H1 (cell line): ENCODE results near the gene JPT2. TPM values are rescaled to one million over a fixed set of nuclear protein-coding genes. Genes with fewer than 3 reads are reported as not detected.

Experiments
- CTCF ChIA-PET: fragments of 300-600 bp; sonication (Branson Sonifier 250); formaldehyde crosslinking; loops from one replicate; lab custom pipeline; 2021; ENCODE audit not compliant: partially characterized antibody; lab: Charles Lee
- POLR2A ChIA-PET: fragments of 300-600 bp; sonication (Branson Sonifier 250); formaldehyde crosslinking; loops from one replicate; lab custom pipeline; 2021; ENCODE audit warnings: inconsistent platforms; ENCODE audit not compliant: partially characterized antibody; lab: Charles Lee
- DNase-seq, 2 experiments: peaks; one replicate each; pipeline versions ENCODE4 v3.0.0 to v3.0.0-alpha.2; 2010 to 2022; ENCODE audit warnings: low spot score in 2 of 2, low read depth in 1 of 2, mixed read lengths in 1 of 2
- FAIRE-seq: peaks from 2 replicates; lab custom pipeline; 2011; peaks lifted over from hg19 to GRCh38; lab: Jason Lieb, UNC
- H2AFZ ChIP-seq: 2 replicates; pipeline ENCODE4 v1.8.1; 2012; ENCODE audit warnings: low read length, inconsistent platforms
- H2AK5ac ChIP-seq: 2 replicates; pipeline ENCODE4 v1.6.1; 2013; ENCODE audit warnings: low read depth, low read length
- H2BK120ac ChIP-seq: replicated peaks from 2 replicates; pipeline ENCODE3; 2013; ENCODE audit warnings: low read depth, low read length, inconsistent platforms
- H2BK12ac ChIP-seq: 2 replicates; pipeline ENCODE4 v1.6.1; 2013; ENCODE audit warnings: low read depth, low read length
- H2BK15ac ChIP-seq: 2 replicates; pipeline ENCODE4 v1.6.1; 2013; ENCODE audit warnings: low read length
- H2BK20ac ChIP-seq: 2 replicates; pipeline ENCODE4 v1.6.1; 2013; ENCODE audit warnings: low read length
- H2BK5ac ChIP-seq: 2 replicates; pipeline ENCODE4 v1.6.1; 2013; ENCODE audit warnings: low read depth, low read length
- H3K14ac ChIP-seq: 2 replicates; pipeline ENCODE4 v1.6.1; 2013; ENCODE audit warnings: inconsistent platforms; ENCODE audit not compliant: insufficient read length
- H3K18ac ChIP-seq: 2 replicates; pipeline ENCODE4 v1.6.1; 2013; ENCODE audit warnings: low read length; ENCODE audit errors: extremely low read depth
- H3K23ac ChIP-seq: 2 replicates; pipeline ENCODE4 v1.6.1; 2013; ENCODE audit warnings: inconsistent platforms; ENCODE audit not compliant: insufficient read length
- H3K23me2 ChIP-seq: 2 replicates; pipeline ENCODE4 v1.6.1; 2013; ENCODE audit warnings: low read depth, low read length
- H3K27ac ChIP-seq: 2 replicates; pipeline ENCODE4 v1.6.1; 2011; ENCODE audit warnings: low read depth, low read length, inconsistent platforms
- H3K27me3 ChIP-seq, 4 experiments: replicated peaks in 1 of 4; 1 replicate in 1 of 4; 2 replicates in 3 of 4; pipeline versions ENCODE4 v1.6.1 to v1.8.1; 2011 to 2013; ENCODE audit warnings: low read length in 3 of 4, mild to moderate bottlenecking in 3 of 4, inconsistent platforms in 2 of 4, mixed read lengths in 2 of 4, moderate library complexity in 1 of 4; ENCODE audit not compliant: control insufficient read depth in 3 of 4, insufficient read depth in 3 of 4; ENCODE audit errors: extremely low read depth in 1 of 4
- H3K36me3 ChIP-seq, 4 experiments: 2 replicates each; pipeline versions ENCODE4 v1.6.1 to v1.8.1; 2011 to 2013; ENCODE audit warnings: mild to moderate bottlenecking in 4 of 4, low read length in 3 of 4, moderate library complexity in 2 of 4, control low read depth in 1 of 4, inconsistent platforms in 1 of 4; ENCODE audit not compliant: insufficient read depth in 4 of 4, control insufficient read depth in 2 of 4
- H3K4ac ChIP-seq: replicated peaks from 2 replicates; pipeline ENCODE3; 2013; ENCODE audit warnings: low read length, low read depth, mixed read lengths, inconsistent platforms; ENCODE audit not compliant: insufficient read length
- H3K4me1 ChIP-seq, 4 experiments: replicated peaks in 1 of 4; 1 replicate in 1 of 4; 2 replicates in 3 of 4; pipeline versions ENCODE4 v1.6.1 to v1.8.1; 2011 to 2013; ENCODE audit warnings: low read length in 3 of 4, inconsistent platforms in 2 of 4, mixed read lengths in 1 of 4; ENCODE audit not compliant: insufficient read depth in 4 of 4, control insufficient read depth in 3 of 4
- H3K4me2 ChIP-seq, 2 experiments: 2 replicates each; pipeline versions ENCODE4 v1.6.1 to v1.8.1; 2011 to 2013; ENCODE audit warnings: low read depth in 2 of 2, low read length in 2 of 2, control low read depth in 1 of 2, inconsistent platforms in 1 of 2, mild to moderate bottlenecking in 1 of 2; ENCODE audit not compliant: insufficient read depth in 1 of 2
- H3K4me3 ChIP-seq, 4 experiments: fragments of 200-600, 300-600 bp in 1 of 4; sonication (generic), shearing (Covaris generic), sonication (Bioruptor Twin) in 1 of 4; 2 replicates each; pipeline versions ENCODE4 v1.5.1 to v1.8.1; 2011 to 2016; ENCODE audit warnings: low read length in 4 of 4, low read depth in 3 of 4, control low read depth in 2 of 4, inconsistent platforms in 2 of 4, mild to moderate bottlenecking in 2 of 4, mixed read lengths in 1 of 4, moderate library complexity in 1 of 4; ENCODE audit not compliant: insufficient read depth in 2 of 4; ENCODE audit errors: extremely low read depth in 1 of 4
- H3K56ac ChIP-seq: replicated peaks from 2 replicates; pipeline ENCODE3; 2013; ENCODE audit warnings: low read depth, mild to moderate bottlenecking, mixed read lengths, low read length, inconsistent platforms; ENCODE audit not compliant: insufficient read length
- H3K79me1 ChIP-seq: 2 replicates; pipeline ENCODE4 v1.6.1; 2013; ENCODE audit warnings: low read depth, low read length, control low read depth
- H3K79me2 ChIP-seq, 2 experiments: 2 replicates each; pipeline versions ENCODE4 v1.6.1 to v1.8.1; 2012 to 2013; ENCODE audit warnings: low read length in 2 of 2, mild to moderate bottlenecking in 2 of 2, inconsistent platforms in 1 of 2; ENCODE audit not compliant: insufficient read depth in 2 of 2, control insufficient read depth in 1 of 2
- H3K9ac ChIP-seq, 4 experiments: replicated peaks in 1 of 4; 1 replicate in 1 of 4; 2 replicates in 3 of 4; pipeline versions ENCODE4 v1.6.1 to v1.8.1; 2011 to 2013; ENCODE audit warnings: low read depth in 3 of 4, low read length in 3 of 4, control low read depth in 2 of 4, mild to moderate bottlenecking in 2 of 4, moderate library complexity in 2 of 4, inconsistent platforms in 1 of 4; ENCODE audit errors: extremely low read depth in 1 of 4
- H3K9me3 ChIP-seq, 2 experiments: 2 replicates each; pipeline versions ENCODE4 v1.6.1 to v1.8.1; 2012 to 2013; ENCODE audit warnings: mild to moderate bottlenecking in 2 of 2, moderate library complexity in 2 of 2, control low read depth in 1 of 2, inconsistent platforms in 1 of 2, low read depth in 1 of 2, low read length in 1 of 2, mixed read lengths in 1 of 2; ENCODE audit not compliant: insufficient read depth in 2 of 2
- H4K20me1 ChIP-seq, 2 experiments: replicated peaks in 1 of 2; 2 replicates each; pipeline versions ENCODE3 to v1.8.1; 2011 to 2013; ENCODE audit warnings: inconsistent platforms in 2 of 2, low read length in 2 of 2, mild to moderate bottlenecking in 1 of 2; ENCODE audit not compliant: insufficient read depth in 2 of 2, control insufficient read depth in 1 of 2
- H4K5ac ChIP-seq: 2 replicates; pipeline ENCODE4 v1.6.1; 2013; ENCODE audit warnings: low read length, low read depth, mixed read lengths, inconsistent platforms; ENCODE audit not compliant: insufficient read length
- H4K8ac ChIP-seq: 2 replicates; pipeline ENCODE4 v1.8.0; 2013; ENCODE audit warnings: mild to moderate bottlenecking, moderate library complexity, low read length, inconsistent platforms; ENCODE audit not compliant: insufficient read depth; ENCODE audit errors: extremely low read depth
- H4K91ac ChIP-seq: replicated peaks from 2 replicates; pipeline ENCODE3; 2013; ENCODE audit warnings: low read length, mixed read lengths, inconsistent platforms; ENCODE audit not compliant: insufficient read length
- ATF3 ChIP-seq: IDR thresholded peaks from 2 replicates; pipeline ENCODE4 v1.6.1; 2011; ENCODE audit warnings: low read depth, mild to moderate bottlenecking, low read length; ENCODE audit not compliant: insufficient read depth
- BCL11A ChIP-seq, 2 experiments: IDR thresholded peaks; one replicate each; pipeline ENCODE4 v1.6.1; 2011; ENCODE audit warnings: low read depth in 2 of 2, low read length in 2 of 2, mild to moderate bottlenecking in 2 of 2
- CBX8 ChIP-seq: fragments of 300-800, 300-1000 bp; sonication (generic); IDR thresholded peaks from 2 replicates; pipeline ENCODE4 v1.7.1; 2016; ENCODE audit warnings: low read depth, low read length, borderline replicate concordance
- EZH2 ChIP-seq: fragments of 200-600 bp; sonication (generic); IDR thresholded peaks from 2 replicates; pipeline ENCODE4 v1.7.1; 2012; ENCODE audit warnings: low read depth, mild to moderate bottlenecking, moderate library complexity, low read length, inconsistent platforms; ENCODE audit not compliant: severe bottlenecking
- MAFK ChIP-seq: IDR thresholded peaks from 2 replicates; pipeline ENCODE4 v1.6.1; 2012; ENCODE audit warnings: low read depth, mild to moderate bottlenecking, improper control_type of control experiment, low read length
- NANOG ChIP-seq: IDR thresholded peaks from 2 replicates; pipeline ENCODE4 v1.6.1; 2011; ENCODE audit warnings: low read length, low read depth, mild to moderate bottlenecking, inconsistent platforms; ENCODE audit not compliant: insufficient read depth, poor library complexity, severe bottlenecking
- NRF1 ChIP-seq: IDR thresholded peaks from 2 replicates; pipeline ENCODE4 v1.6.1; 2011; ENCODE audit warnings: mild to moderate bottlenecking, low read depth, low read length, improper control_type of control experiment
- RAD21 ChIP-seq, 2 experiments: IDR thresholded peaks in 1 of 2; conservative IDR thresholded peaks in 1 of 2; 2 replicates each; pipeline ENCODE4 v1.6.1; 2011; ENCODE audit warnings: low read depth in 2 of 2, low read length in 2 of 2, improper control_type of control experiment in 1 of 2, inconsistent platforms in 1 of 2, mild to moderate bottlenecking in 1 of 2, moderate library complexity in 1 of 2
- RFX5 ChIP-seq: IDR thresholded peaks from 2 replicates; pipeline ENCODE4 v1.6.1; 2011; ENCODE audit warnings: low read depth, low read length, improper control_type of control experiment, borderline replicate concordance
- RNF2 ChIP-seq: fragments of 200-900, 300-1000 bp; sonication (generic); IDR thresholded peaks from 2 replicates; pipeline ENCODE4 v1.7.1; 2016; ENCODE audit warnings: borderline replicate concordance, low read depth, mild to moderate bottlenecking, antibody characterized with exemption, low read length; ENCODE audit not compliant: poor library complexity, severe bottlenecking; ENCODE audit errors: missing control alignments
- SP4 ChIP-seq: IDR thresholded peaks from 2 replicates; pipeline ENCODE4 v1.6.1; 2012; ENCODE audit warnings: low read length, inconsistent platforms
- SRF ChIP-seq: IDR thresholded peaks from 2 replicates; pipeline ENCODE4 v1.6.1; 2011; ENCODE audit warnings: mild to moderate bottlenecking, low read depth, low read length, moderate library complexity
- YY1 ChIP-seq: IDR thresholded peaks from 2 replicates; pipeline ENCODE4 v1.6.1; 2011; ENCODE audit warnings: low read depth, mild to moderate bottlenecking, low read length
- WGBS, 2 experiments: shearing (Covaris generic) in 1 of 2; methylation state at CpG; one replicate each; pipeline versions ENCODE4 v1.1.6 to v1.1.7; 2013 to 2015; ENCODE audit warnings: low lambda C conversion rate in 2 of 2, mixed read lengths in 2 of 2, inconsistent platforms in 1 of 2, low coverage in 1 of 2, missing lambda C conversion rate in 1 of 2; ENCODE audit not compliant: insufficient replicate concordance in 2 of 2, insufficient coverage in 1 of 2, insufficient read length in 1 of 2; ENCODE audit errors: extremely low coverage in 1 of 2, missing lambda C conversion rate in 1 of 2; 5-methylcytosine and 5-hydroxymethylcytosine counted together
- polyA plus RNA-seq, 7 experiments: library from polyadenylated mRNA; depleted of rRNA in 3 of 7; stranded (reverse) in 5 of 7; unstranded in 2 of 7; fragments of >200 nt in 5 of 7; fragments of 200-250 nt in 2 of 7; gene quantifications; 1 replicate in 5 of 7; 2 replicates in 1 of 7; 4 replicates in 1 of 7; pipeline versions ENCODE4 v1.2.1 to v1.2.3, GENCODE V29; 2011 to 2013; ENCODE audit warnings: missing spikeins in 2 of 7, mixed read lengths in 2 of 7
- total RNA-seq: library from RNA; stranded (reverse); fragmentation: NEBNext Ultra II Directional; extraction: Animal tissue kit (Norgen Biotek cat#: 25700); gene quantifications from 2 replicates; pipeline ENCODE4 v1.2.1, GENCODE V29; 2021

The JPT2 gene
- total and polyA plus RNA-seq, 2 of the 8 experiments (the other 6 are each of a cell fraction or from before 2014, with no cell fraction given) = 67.6 to 197 TPM

DNA sequence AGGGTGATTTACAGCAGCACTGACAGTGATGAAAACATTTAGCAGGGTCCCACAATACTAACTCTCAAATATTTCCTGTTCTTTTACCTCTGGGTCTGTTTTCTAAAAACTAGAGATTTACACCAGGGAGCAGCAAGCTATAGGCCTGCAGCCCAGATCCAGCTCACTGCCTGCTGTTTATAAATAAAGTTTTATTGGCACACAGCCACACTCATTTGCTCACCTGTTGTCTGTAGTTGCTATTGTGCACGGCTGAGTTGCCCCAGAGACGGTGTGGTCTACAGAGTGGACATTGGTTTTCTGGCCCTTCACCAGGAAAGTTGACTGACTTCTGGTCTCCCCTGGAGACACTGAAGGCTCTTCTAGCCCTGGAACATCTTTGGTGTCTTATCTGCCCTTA is 16.3 kb upstream of the JPT2 start:
- Histone ChIP-seq H3K4ac (no peak overlapping the region), H3K56ac (no peak overlapping the region), H3K79me1 (no peaks in the 10 kb centered on the region), H3K4me2 (no peak overlapping the region), H2BK12ac (no peak overlapping the region), H4K20me1 (peaks cover 8 to 11% of the 10 kb centered on the region in 2 experiments), H3K27ac (no peak overlapping the region), H3K36me3 (peaks cover 19 to 45% (median 42%) of the 10 kb centered on the region in 4 experiments), H2AK5ac (no peak overlapping the region), H3K4me1 (no peaks in the 10 kb centered on the region), H3K79me2 (no peaks in the 10 kb centered on the region), H3K23me2 (no peaks in the 10 kb centered on the region), H2AFZ (no peak overlapping the region), H3K4me3 (no peak overlapping the region), H4K91ac (no peak overlapping the region), H3K9ac (no peak overlapping the region), H2BK120ac (no peak overlapping the region), H2BK5ac (no peak overlapping the region), H3K27me3 (no peaks in the 10 kb centered on the region), H3K14ac (no peak overlapping the region), H3K18ac (no peak overlapping the region), H3K9me3 (no peaks in the 10 kb centered on the region), H3K23ac (no peak overlapping the region), H4K5ac (no peak overlapping the region), H4K8ac (no peak overlapping the region), H2BK15ac (no peak overlapping the region), H2BK20ac (no peak overlapping the region)
- ChIA-PET POLR2A (no interaction called here), CTCF (no interaction called here)
- WGBS, 2 experiments = 85% methylated on average over 2 of the region's 2 CpGs; no CpG with 5 or more reads in 1 of the 2 experiments
- DNase-seq = no peak
- FAIRE-seq = no peak
- TF ChIP-seq NRF1 (no peak), RFX5 (no peak), ATF3 (no peak), CBX8 (no peak), SP4 (no peak), SRF (no peak), NANOG (no peak), BCL11A (IDR thresholded peaks at IDR 0.05; ENCODE audit: low read depth in 2 of 2, low read length in 2 of 2) (no peak), EZH2 (no peak), YY1 (no peak), RNF2 (no peak), RAD21 (IDR thresholded peaks at IDR 0.05 in 1 of 2, conservative IDR thresholded peaks at IDR 0.05 in 1 of 2; ENCODE audit: low read depth in 2 of 2, low read length in 2 of 2) (no peak), MAFK (no peak)
